ENCODE data around the gene ARL8A.
A peak's percentile ranks its signal among the peaks of the same experiment; 100 is the strongest.
"Not testable (repeated sequence)": the region's sequence is repeated elsewhere in the genome, so short reads cannot be mapped to it uniquely, and the experiment has no call there.

Gene ARL8A

DNA sequence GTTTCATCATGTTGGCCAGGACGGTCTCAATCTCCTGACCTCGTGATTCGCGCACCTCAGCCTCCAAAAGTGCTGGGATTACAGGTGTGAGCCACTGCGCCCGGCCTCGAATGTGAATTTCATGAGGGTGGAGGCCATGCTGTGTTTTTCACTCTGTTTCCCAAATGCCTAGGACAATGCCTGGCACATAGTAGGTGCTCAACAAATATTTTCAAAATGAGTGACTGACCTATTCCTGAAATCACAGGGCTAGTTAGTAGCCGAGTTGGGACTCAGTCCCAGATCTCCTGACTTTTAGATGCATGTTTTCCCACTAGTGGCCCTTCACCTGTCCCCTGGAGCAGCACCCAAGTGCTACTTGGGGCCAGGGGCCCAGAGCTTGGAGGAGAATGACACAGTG lies 28.2 kb downstream of the ARL8A start:
- no peak for DNase-seq (ENCODE audit: low spot score)

DNA sequence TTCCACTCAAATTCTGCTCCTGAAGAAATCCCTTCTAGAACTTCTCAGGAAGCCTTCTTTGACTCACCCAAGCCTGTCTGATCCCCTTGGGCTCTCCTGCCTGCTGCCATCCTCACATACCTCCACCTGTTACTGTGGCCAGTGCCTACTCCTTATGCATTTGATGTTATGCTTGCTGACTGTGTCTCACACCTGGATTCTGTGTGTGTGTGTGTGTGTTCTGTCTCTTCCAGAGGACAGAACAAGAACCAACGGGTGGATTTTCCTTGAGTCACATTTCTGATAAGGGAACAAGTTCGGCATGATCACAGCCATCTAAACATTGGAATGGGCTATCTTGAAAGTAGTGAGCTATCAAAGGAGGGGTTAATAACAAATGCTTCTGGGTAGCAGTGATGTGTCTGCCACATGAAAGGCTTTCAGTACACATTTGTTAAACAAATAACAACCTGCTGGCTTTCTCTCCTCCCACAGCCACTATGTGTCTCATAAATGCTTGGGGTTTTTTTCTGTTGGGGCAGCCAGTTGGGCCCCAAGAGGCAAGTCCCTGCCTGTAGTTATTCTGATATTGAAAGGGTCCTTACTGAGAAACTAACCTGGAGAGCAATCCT lies 30.7 kb downstream of the ARL8A start:
- DNase-seq (ENCODE audit: low spot score), result no peak

DNA sequence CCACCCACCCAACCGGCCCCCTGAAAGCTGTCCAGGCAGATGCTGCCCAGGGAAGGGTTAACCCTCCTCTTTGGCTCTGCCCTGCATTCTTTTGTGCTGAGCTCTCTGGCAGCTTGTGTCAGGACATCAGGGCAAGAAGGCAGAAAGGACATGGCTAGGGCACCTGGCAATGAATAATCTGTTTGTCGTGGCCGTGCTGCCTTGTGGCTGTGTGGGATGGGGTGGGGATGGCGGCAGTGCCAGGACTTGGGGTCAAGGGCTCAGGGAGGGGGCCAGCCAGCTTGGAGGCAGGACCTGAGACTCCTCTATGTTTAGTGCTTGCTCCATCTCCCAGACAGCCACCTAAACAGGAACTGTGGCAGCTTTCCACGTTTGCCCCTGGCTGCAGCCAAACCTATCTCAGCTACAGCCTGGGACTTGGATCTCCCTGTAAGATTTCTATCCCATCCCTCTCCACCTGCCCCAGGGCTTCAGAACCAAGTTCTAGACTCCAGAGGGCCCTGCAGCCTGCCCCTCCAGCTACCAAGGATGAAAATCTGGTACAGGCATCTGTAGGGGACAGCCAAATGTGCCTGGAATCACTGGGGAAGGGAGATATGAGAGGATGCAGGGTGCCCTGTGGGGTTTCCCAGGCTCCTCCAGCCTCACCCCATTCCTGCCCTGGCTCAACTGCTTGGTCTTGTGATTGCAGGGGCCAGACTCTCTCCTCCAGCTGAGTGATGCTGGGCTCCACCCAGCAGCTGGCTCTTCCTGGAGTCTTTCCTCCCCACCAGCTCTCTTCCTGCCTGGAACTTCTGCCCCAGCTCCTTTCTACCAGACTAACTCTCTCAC lies 31.5 kb downstream of the ARL8A start:
- DNase-seq (ENCODE audit: low spot score), result no peak

DNA sequence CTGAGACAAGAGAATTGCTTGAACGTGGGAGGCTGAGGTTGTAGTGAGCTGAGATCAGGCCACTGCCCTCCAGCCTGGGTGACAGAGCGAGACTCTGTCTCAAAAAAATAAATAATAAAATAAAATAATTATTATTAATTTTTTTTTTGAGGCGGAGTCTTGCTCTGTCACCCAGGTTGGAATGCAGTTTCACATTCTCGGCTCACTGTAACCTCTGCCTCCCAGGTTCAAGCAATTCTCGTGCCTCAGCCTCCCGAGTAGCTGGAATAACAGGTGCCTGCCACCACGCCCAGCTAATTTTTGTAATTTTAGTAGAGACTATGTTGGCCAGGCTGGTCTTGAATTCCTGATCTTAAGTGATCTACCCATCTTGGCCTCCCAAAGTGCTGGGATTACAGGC lies 32.9 kb downstream of the ARL8A start:
- not testable (repeated sequence) for DNase-seq (ENCODE audit: low spot score)

DNA sequence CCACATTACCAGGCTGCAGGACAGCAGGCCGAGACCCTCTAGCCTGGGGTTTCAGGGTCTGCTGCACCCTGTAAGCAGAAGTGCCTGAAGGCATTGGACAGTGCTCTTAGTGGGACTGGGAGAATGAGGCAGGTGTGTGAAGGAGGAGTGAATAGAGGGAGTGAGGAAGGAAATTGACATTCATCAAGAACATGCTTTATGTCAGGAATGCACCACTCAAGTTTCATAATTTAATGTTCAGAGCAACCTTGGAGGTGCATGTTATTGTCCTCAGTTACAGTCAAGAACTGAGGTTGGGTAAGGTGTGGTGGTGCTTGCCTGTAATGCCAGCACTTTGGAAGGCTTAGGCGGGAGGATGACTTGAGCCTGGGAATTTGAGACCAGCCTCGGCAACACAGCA lies 33.6 kb downstream of the ARL8A start:
- no peak for DNase-seq (ENCODE audit: low spot score)

DNA sequence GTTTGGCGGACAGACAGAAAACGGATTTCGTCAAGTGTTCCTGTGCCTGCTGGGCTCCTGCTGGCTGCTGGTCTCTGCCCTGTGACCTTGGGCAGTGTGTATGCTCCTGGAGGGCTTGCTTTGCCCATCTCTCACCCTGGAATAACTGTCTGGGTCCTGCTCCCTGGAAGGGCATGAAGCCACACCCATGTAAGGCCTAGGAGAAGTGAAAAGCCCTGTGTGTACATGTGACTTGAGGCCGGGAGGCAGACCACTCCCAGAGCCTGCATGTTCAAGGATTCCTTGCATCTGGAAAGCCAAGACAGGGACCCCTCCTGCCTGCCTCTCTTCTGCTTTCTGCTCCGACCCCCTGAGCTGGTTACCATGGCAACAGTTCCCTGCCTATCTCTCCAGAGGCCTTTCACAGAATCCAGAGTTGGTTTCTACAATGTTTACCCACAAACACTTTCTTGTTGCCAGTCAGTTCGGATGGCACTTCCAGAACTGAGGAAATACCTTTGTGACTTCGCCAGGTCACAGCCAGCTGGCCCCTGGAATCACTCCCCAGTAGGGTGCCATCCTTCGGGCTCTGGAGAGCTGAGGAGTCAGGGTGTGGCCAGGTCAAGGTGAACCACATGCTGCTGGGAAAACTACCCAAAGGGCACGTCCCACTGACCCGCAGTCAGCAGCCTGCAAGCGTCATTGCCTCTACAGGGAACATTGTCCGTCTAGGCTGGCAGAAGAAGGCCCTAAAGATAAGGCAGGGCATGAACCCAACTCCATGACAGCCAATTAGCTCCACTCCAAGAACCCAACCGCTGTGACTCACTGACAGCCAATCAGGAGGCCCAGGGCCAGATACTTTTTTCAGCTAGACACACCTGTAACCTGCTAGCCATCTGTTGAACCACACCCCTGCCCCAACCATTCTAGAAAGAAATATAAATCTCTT lies 36.5 kb downstream of the ARL8A start:
- DNase-seq (ENCODE audit: low spot score), result no peak

DNA sequence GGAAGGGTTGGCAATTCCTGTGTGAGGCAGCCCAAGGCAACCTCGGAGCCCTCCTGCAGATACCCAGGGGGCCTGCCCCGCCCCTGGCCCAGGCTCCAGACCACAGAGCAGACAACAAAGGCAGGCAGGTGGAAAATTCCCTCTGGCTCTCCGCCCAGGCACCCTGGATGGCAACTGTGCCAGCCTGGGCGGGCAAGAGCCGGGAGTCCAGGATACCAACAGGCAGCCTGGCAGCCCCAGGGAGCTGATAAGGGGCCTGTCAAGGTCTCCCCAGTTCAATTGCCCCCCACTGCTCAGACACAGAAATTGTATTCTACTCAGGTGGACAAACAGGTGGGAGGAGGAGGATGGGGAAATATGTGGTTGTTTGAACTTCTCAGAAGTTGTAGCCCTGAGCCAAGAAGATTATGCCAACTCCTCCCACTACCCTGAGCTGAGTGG lies 37.2 kb downstream of the ARL8A start:
- no peak for DNase-seq (ENCODE audit: low spot score)

DNA sequence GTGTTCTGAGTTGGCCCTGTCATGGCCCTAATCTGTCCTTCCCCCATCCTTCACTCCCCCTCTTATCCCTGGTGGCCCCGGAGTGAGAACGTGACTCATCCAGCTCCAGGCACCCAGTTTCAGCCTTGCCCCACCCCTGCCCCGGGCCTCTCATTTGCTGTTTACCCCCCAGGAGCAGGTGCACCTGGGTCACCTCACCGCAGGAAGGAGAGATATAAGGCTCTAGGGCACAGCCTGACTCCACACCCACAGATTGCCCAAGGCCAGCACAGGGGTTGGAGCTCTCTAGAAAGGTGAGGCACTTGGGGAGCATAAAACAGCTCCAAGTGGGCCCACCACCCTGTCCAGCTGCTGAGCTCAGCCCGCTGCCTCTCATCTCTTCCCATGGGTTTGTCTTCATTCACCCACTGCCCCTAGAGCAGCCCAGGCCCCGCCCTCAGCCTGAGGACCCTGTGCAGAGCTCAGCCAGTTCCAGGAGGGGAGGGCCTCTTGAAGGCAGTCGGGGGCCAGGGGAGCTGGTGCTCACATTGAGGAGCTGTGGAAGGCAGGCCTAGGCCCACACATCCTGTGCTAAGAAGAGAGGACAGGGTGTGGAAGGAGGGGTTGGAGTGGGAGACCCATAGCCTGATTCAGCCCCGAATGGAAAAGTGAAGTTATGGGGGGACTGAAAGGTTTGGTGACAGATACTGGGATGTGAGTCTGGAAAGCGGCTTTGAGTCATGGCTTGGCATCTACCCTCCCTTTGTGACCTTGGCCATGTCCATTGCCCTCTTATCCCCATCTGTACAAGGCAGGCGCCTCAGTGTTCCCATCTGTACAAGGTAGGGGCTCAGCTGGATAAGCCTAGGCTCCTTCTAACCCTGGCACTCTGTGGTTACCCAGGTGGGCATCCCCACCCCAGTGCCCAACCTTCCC lies 37.9 kb downstream of the ARL8A start:
- DNase-seq (ENCODE audit: low spot score), result no peak

DNA sequence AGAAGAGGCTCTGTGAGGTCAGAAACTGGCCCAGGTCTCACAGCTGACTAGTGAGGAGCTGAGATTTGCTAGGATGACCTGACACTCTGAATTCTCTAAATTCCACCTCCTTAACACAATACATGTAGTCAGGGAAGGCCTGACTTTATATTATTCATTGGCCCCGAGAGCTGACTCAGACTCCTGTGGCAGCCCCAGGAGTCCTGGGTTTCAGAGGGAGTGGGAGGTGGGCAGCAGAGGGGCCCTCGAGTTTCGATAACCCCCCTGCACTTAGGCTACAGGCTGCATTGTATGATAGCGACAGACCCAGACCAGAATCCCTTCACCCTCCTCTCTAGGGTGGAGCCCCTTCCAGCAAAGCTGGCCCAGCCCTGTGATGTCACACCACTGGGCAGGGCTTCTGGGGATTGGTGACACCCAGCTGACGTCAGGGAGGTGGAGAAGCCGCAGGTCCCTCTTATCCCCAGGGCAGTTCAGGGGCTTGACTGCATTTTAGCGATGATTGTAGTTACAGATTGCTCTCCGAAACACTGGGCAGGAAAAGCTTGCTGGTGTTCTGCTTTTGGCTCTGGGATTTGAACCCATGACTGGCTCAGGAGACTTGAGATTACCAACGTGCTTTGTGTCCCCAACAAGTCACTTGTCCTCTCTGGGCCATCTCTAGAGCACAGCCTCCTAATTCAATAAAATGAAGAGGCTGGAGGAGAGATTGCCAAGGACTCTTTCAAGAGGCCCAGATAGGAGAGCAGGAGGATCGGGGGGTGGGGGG lies 38.8 kb downstream of the ARL8A start:
- peak; percentile 64 for DNase-seq (ENCODE audit: low spot score)

DNA sequence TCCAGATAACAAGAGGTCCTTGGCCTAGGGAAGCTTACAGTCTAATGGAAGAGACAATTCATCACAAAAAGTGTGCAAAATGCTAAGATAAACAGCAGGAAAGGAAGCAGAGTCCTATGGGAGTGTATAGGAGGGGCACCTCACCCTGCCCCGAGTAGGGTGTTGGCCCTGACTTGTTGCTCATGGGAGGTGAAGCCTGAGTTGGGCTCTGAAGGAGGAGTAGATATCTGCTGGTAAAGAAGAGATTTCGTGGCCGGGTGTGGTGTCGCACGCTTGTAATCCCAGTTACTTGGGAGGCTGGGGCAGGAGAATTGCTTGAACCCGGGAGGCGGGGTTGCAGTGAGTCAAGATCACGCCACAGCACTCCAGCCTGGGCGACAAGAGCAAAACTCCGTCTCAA lies 40.5 kb downstream of the ARL8A start:
- no peak for DNase-seq (ENCODE audit: low spot score)

DNA sequence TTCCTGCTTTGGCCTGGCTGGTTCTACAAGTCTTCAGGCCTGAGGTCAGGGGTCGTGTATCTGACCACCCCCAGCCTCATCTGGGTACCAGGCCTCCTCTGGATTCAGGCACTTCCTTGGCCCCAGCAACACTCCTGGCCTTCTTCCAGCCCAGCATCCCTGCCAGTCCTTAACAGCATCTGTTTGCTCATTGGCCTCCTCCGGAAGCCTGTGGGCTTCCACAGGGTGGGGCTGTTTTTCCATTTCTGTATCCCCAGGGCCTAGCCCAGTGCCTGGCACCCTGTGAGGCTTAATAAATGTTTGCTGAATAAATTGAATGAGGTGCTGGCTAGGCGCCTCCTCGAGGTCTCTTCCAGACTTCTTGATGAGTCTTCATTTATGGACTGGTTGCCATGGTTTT lies 43.4 kb downstream of the ARL8A start:
- DNase-seq (ENCODE audit: low spot score), result no peak

DNA sequence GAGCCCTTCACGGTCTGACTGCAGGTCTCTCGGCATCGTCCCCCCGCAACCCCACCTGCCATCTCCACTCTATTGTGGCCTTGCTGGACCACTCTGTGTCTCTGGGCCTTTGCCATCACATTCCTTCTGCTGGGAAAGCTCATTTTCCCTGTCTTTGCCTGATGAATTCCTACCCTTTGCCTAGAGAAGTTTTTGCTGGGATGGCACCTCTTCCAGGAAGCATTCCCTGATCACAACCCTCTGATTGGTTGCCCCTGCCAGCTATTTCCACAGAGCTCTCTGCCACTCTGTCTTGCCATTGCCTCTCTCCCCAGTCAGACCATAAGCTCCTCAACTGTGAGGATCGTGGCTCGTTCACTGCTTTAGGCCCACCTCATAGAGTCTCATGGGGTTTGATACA lies 50.7 kb downstream of the ARL8A start:
- no peak for DNase-seq (ENCODE audit: low spot score)

DNA sequence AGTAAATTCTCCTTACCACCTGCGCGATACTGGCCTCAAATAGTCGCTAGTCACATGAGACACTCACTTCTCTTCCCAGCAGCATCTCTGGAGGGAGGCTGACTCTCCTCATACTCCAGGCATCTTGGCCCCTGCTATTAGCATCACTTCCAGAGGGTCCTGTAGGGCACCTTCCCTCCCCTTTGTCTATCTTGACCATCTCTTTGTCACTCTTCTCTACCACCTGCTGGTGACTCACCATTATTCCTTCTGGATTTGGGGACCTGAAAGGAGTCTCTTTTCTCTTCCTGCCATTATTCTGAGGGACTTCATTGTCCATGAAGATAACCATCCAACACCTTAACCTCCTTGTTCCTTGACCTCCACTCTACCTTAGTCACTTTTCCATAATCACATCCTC lies 53.5 kb downstream of the ARL8A start:
- DNase-seq (ENCODE audit: low spot score), result no peak

DNA sequence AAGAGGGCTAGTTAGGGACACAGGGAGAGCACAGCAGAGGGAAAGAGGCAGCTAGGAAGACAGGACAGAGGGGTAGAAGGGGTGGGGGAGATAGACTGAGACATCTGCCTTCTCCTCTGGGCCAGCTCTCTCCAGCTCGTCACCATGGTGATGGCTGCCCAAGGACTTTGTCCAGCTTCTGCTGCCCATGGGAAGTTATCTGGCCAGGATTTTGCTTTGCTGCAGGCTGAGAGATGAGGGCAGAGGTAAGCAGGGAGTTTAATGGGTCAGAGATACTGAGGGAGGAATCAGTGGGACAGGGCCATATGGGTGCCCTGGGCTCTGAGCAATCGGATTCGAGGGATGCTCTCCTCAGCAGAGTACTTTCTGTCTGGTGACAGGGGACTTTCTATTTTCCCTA lies 56.3 kb downstream of the ARL8A start:
- DNase-seq (ENCODE audit: low spot score), result no peak

DNA sequence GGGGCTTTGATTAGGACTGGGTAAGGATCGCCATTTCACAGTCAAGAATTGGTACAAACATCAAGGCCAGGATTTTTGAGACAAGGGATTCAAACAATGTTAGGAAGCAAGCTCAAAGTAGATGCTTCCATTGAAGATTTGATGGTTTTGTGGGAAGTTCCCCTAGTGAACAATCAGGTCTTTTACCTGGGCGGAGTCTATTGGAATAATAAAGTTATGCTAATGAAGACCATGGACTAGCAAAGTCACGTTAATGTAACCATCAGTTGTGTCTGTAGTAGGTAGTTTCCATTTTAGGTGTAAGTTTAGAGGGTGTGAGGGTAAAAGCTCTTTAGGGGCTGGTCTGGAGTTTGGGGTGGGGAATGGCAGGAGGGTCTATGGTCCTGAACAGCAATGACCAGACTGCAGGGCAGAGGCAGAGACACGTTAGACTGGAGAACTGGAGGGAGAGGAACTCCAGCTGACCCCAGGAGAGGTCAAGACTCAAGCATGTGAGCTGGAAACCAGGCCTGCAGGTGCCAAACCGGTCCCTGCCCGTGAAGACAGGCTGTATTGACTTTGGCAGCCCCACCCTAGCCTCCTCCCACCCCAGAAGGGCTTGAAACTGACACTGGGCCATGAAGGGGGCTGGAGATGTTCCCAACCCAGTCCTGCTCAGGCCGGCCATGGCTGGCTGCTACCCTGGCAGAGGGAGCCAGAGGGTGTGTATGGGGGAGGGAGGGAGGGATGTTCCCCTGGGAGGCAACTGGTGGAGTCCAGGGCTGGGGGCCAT lies 57.8 kb downstream of the ARL8A start:
- no peak for DNase-seq (ENCODE audit: low spot score)

DNA sequence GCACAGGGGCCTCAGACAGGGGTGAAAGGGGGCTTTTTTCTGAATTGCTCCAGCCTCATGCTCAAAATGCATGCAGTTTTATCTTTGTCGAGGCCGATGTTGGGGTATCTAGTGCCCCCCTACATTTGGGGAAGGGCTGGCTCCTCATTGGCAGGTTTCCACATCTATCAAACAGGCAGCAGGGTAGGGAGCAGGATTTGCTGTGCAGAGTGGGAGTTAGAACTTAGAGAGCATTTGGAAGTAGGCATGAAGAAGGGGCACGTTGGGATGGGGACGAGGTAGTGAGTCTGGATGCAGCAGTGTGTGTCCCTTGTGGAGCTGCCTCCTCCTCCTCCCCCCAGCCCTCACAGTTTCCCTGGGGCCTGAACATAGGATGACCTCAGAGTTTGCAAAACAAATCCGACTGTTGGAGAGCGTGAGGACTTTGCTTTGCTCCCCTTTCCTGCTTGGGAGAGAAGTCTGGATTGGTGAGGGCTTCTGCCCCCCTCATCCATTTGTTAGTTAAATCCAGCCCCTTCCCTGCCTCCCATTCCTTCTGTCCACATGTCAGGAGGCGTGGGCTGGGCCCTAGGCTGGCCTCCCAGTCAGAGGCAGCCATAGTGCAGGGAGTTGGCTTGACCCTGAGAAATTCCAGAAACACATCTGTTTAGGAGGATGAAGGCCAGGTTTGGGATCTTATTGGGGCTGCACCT lies 58.7 kb downstream of the ARL8A start:
- no peak for DNase-seq (ENCODE audit: low spot score)

DNA sequence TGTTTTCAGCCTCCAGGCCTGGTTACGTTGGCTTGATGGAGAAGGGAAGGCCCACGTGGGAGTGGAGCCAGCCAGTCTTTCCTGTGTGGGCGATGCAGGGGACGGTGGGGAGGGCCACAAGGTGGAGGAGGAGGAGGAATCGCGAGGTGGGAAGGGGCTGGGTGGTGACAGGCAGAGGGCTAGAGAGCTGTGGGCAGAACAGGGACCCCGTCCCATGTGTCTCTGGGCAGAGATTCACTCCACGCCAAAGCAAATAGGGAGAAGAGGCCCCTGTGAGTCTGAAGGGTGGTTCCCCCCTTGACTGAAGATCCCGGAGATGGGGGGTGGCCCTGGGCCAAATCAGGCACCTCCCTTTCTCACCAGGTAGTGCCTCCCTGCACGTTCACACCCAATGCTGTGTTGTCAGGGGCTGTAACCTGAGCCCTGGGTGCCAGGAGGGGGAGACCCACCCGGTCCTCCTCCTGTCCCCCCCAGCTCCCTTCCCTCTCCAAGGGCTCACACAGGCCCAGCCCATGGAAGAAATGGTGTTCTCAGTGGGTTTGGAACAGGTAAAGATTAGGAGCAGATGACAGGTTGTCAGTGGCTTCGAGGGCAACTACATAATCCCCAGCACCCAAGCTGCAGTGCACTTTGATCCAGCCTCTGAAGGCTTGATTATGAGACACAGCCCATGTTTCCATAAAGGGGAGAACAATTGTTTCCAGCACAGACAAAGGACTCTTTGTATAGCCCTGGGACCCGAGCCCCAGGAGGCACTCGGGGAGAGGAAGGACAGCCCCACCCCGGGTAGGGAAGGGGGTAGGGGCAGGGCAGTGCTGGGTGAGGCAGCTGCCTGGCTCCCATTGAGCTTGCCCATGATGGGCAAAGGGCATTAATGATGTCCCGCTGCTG lies 59.5 kb downstream of the ARL8A start:
- no peak for DNase-seq (ENCODE audit: low spot score)

All from SK-N-DZ (cell line).